ENCODE data around the gene ALDH6A1.

Gene ALDH6A1

DNA sequence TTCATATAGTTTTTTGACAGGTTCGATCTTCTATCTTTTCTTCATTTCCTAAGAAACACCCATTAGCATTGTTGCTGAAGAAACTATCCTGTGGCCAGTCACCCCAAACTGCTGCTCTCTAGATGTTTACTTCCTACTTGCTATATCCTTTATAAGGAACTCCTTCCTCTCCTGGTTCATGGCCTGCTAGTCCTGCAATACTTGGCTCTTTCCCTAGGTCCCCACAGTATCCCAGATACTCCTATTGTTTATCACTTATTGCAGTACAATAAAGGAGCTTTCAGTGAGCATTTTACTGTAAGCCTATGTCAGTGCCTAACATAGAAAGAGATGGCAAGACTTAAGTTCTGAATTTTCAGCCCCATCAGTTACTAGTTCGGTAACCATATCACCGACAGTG, 2.8 kb downstream of the ALDH6A1 start:
- Mint-ChIP-seq H3K27ac (no peak overlapping the region), H3K36me3 (ENCODE audit: insufficient read depth) (peaks cover 13% of the 10 kb centered on the region), H3K4me3 (peak overlapping the region in 1 of 2 donors; percentile 34), H3K4me1 (ENCODE audit: low read depth in 2 of 2) (peaks cover 18 to 26% of the 10 kb centered on the region in 2 donors), H3K27me3 (no peaks in the 10 kb centered on the region), H3K9me3 (no peaks in the 10 kb centered on the region)
- ATAC-seq (replicated peaks) (no peak), DNase-seq (no peak)

DNA sequence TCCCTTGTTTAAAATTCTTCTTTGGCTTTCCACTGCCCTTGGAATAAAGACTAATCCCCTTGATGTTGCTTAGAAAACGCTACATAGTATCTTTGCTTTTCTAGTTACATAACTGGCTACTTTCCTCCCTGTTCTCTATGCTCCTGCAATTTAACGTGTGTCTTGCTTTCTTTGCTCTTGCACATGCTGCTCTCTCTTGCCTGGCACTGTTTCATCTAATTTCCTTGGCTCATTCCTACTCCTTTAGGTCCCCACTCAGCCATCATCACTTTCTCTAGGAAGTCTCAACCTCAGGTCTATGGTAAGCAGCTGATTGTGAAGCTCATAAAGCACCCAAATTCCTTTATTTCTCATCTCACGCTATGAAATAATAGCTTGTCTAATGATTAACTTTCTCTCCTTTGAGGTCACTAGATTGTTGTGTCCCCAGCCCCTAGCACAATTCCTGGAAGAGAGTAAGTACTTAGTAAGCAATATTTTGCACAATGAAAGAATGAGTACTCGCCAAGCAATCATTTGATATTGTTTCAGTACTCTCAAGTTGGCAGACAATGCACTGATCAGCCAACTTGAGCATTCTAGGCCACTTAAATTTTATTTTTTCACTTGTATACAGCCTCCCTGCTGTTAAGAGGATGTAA, 3.3 kb downstream of the ALDH6A1 start:
- Mint-ChIP-seq H3K27me3 (no peaks in the 10 kb centered on the region), H3K36me3 (ENCODE audit: insufficient read depth) (peaks cover 13% of the 10 kb centered on the region), H3K9me3 (no peaks in the 10 kb centered on the region), H3K4me3 (no peak overlapping the region), H3K27ac (no peak overlapping the region), H3K4me1 (ENCODE audit: low read depth in 2 of 2) (peaks cover 17 to 26% of the 10 kb centered on the region in 2 donors)
- DNase-seq: no peak
- ATAC-seq (replicated peaks): no peak

DNA sequence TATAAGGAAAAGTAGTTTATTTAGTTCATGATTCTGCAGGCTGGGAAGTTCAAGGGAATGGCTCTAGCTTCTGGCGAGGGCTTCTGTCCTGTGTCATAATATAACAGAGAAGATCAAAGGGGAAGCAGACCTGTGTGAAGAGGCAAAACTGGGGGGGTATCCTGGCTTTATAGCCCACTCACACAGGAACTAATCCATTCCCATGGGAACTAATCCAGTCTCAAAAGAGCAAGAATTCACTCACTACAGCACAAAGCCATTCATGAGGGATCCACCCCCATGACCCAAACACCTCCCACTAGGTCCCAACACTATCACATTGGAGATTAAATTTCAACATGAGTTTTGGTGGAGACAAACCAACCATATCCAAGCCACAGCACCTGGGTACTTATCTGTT, 6.9 kb downstream of the ALDH6A1 start:
- Mint-ChIP-seq H3K27ac (no peak overlapping the region), H3K9me3 (no peaks in the 10 kb centered on the region), H3K27me3 (no peaks in the 10 kb centered on the region), H3K36me3 (ENCODE audit: insufficient read depth) (no peaks in the 10 kb centered on the region), H3K4me3 (no peak overlapping the region), H3K4me1 (ENCODE audit: low read depth in 2 of 2) (peaks cover 0 to 3% of the 10 kb centered on the region in 2 donors)
- DNase-seq (no peak), ATAC-seq (replicated peaks) (no peak)

DNA sequence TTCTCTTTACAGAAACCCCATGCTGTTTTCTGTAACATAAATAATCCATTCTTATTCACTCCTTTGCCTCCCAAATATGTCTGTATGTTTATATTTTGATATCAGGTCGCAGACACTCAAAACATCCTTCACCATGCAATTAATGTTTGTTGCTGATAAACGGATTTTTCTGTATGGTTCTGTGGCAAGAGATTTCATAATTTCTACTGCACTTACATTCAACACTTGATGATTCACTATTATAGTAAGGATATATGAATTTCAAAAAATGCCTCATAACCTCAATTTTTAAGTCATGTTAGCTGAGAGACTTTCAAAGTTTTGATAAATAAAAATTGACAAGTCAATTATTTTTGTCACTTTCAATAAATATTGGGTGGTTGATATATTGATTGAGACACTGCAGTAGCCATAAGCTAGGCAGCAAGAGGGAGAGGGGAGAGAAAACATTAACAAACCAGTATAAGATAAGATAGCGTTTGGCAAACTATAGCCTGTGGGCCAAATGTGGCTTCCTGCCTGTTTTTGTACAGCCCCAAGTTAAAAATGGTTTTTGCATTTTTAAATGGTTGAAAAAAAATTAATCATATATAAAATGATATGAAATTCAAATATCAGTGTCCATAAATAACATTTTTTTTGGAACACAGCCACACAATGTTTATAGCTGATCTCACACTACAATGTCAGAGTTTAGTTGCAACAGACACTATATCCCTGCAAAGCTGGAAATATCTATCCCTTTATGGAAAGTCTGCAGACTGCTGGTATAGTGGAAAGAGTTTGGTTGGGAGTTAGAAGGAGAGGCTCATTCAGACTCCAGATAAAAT, 18.3 kb downstream of the ALDH6A1 start:
- H3K27me3 Mint-ChIP-seq: no peaks in the 10 kb centered on the region

DNA sequence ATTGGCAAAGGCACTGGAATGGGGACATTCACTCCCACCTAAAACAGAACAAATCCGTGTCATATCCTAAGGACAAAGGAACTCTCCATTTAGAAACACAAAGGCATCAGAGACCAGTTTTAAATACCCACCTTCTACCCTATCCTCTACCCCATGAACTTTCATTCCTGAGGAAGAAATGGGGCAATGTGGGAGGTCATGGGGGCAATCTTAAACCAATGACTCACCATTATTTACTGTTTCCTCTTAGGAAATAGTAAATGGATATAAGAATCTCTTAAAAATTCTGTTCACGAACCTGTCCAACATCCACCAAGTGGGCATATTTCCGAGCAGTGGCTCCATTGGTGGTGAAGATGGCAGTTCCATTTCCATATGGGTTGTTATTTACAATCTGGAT, 19.4 kb downstream of the ALDH6A1 start:
- H3K27ac Mint-ChIP-seq: no peak overlapping the region
- no peak for ATAC-seq (replicated peaks)
- DNase-seq: no peak
- H3K36me3 Mint-ChIP-seq (ENCODE audit: insufficient read depth): peaks cover 47% of the 10 kb centered on the region
- no peaks in the 10 kb centered on the region for H3K9me3 Mint-ChIP-seq
- no peaks in the 10 kb centered on the region for H3K27me3 Mint-ChIP-seq
- no peak overlapping the region for H3K4me3 Mint-ChIP-seq
- H3K4me1 Mint-ChIP-seq (ENCODE audit: low read depth in 2 of 2): no peaks in the 10 kb centered on the region

More for the DNA sequence above, 18.3 kb downstream of the ALDH6A1 start:
- Mint-ChIP-seq H3K36me3 (ENCODE audit: insufficient read depth) (peaks cover 43% of the 10 kb centered on the region), H3K27ac (no peak overlapping the region), H3K4me3 (no peak overlapping the region), H3K9me3 (no peaks in the 10 kb centered on the region), H3K4me1 (ENCODE audit: low read depth in 2 of 2) (no peaks in the 10 kb centered on the region)
- ATAC-seq (replicated peaks) (no peak), DNase-seq (no peak)

DNA sequence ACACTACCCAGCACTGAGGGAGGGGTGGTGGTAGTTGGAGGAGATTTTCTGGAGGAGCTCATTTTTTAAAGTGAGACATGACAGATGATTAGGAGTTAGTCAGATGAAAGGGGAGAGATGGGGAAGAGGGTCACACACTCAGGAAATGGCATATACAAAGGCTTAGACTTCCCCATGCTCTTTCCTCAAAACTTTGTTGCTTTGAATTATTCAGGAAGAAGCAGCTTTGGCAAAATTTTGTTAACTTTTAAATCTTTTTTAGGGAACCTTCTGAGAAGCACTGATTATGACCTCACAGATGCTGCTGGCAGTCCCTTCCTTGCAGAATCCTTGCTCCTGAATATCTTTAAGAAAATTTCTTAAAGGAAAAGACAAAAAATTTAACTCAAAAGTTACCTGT, 19.8 kb downstream of the ALDH6A1 start:
- Mint-ChIP-seq H3K4me1 (ENCODE audit: low read depth in 2 of 2) (no peaks in the 10 kb centered on the region), H3K27me3 (no peaks in the 10 kb centered on the region), H3K36me3 (ENCODE audit: insufficient read depth) (peaks cover 48% of the 10 kb centered on the region), H3K27ac (peak overlapping the region in 1 of 2 donors; percentile 13), H3K4me3 (no peak overlapping the region), H3K9me3 (no peaks in the 10 kb centered on the region)
- ATAC-seq (replicated peaks) (no peak), DNase-seq (no peak)

DNA sequence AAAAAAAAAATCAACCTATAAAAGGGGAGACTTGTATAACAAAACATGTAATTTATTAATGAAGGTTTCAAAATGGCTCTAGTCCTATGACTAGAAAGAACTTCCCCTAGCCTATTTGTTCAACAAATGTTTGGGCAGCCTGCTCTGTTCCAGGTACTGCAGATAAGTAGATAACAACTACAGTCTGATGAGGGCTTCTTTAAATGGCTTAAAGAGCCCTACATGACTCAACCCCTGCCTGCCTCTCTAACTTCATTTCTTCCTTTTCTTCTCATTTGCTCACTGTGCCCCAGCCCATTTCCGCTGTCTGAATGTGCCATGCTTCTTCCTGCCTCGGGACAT, 21.5 kb downstream of the ALDH6A1 start:
- peaks cover 54% of the 10 kb centered on the region for H3K36me3 Mint-ChIP-seq (ENCODE audit: insufficient read depth)
- peak overlapping the region in 1 of 2 donors; percentile 27 for H3K27ac Mint-ChIP-seq
- ATAC-seq (replicated peaks) (no peak), DNase-seq (no peak)
- no peaks in the 10 kb centered on the region for H3K27me3 Mint-ChIP-seq
- no peaks in the 10 kb centered on the region for H3K9me3 Mint-ChIP-seq
- H3K4me1 Mint-ChIP-seq (ENCODE audit: low read depth in 2 of 2): no peaks in the 10 kb centered on the region
- no peak overlapping the region for H3K4me3 Mint-ChIP-seq

DNA sequence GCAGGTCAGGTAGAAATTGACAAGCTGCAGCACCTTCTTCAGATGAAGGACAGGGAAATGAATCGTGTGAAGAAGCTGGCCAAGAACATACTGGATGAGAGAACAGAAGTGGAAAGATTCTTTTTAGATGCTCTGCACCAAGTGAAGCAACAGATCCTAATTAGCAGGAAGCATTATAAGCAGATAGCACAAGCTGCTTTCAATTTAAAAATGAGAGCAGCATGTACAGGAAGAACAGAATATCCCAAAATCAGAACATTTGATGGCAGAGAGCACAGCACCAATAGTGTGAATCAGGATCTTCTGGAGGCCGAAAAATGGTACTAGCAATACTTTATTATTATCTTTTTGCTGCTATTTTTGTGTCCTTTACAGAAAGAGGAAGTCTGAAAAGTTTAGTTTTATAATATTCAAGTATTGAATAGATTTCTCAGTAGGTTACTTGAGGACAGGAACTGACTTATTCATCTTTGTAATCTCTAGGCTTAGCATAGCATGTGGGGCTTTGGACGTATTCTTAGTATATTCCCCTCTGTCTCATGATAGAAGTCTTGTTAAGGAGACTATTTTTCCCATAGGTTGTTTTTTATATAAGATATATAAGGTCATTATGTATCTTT, 34.3 kb downstream of the ALDH6A1 start:
- Mint-ChIP-seq H3K27me3 (no peaks in the 10 kb centered on the region), H3K27ac (peak overlapping the region in 1 of 2 donors; percentile 1), H3K9me3 (no peaks in the 10 kb centered on the region), H3K4me1 (ENCODE audit: low read depth in 2 of 2) (no peaks in the 10 kb centered on the region), H3K36me3 (ENCODE audit: insufficient read depth) (peaks cover 2% of the 10 kb centered on the region), H3K4me3 (no peak overlapping the region)
- DNase-seq (no peak), ATAC-seq (replicated peaks) (no peak)

DNA sequence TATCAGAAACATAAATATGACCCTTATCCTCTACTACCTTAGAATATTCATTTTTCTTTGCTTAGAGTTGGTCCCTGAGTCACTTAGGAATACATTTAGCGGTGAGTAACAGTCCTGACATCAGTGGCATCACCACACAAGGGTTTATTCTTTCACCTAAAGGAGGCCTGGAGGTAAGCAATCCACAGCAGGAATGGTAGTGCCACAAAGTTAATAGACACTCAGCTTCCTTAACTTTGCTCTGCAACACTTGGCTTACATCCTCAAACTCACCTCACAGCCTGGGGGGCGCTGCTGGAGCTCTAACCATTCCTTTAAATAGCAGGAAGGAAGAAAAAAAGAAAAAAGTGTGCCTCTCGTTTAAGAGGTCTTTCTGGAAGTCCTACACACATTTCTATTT, 36.0 kb downstream of the ALDH6A1 start:
- H3K27ac Mint-ChIP-seq: peak overlapping the region in 1 of 2 donors; percentile 25
- DNase-seq: no peak
- no peak overlapping the region for H3K4me3 Mint-ChIP-seq

DNA sequence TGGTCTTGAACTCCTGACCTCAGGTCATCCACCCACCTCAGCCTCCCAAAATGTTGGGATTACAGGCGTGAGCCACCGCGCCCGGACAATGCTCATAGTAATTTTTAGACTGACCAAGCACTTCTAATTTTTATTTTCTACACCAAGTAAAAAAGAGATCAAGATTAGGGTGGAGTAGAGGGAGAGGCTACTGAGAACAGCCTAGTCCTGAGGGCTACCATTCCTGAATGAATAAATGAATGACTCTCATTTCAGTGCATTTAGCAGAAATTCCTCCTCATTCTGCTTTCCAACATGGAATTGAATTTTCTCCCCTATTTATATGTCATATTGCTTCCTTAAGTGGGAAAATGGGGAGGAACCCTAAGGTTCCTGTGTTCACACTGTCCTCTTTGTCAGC, 38.7 kb downstream of the ALDH6A1 start:
- DNase-seq (no peak), ATAC-seq (replicated peaks) (no peak)
- H3K9me3 Mint-ChIP-seq: no peaks in the 10 kb centered on the region
- H3K36me3 Mint-ChIP-seq (ENCODE audit: insufficient read depth): no peaks in the 10 kb centered on the region
- H3K27me3 Mint-ChIP-seq: no peaks in the 10 kb centered on the region
- H3K27ac Mint-ChIP-seq: no peak overlapping the region
- no peak overlapping the region for H3K4me3 Mint-ChIP-seq
- H3K4me1 Mint-ChIP-seq (ENCODE audit: low read depth in 2 of 2): no peaks in the 10 kb centered on the region

More for the DNA sequence above, 36.0 kb downstream of the ALDH6A1 start:
- Mint-ChIP-seq H3K36me3 (ENCODE audit: insufficient read depth) (no peaks in the 10 kb centered on the region), H3K9me3 (no peaks in the 10 kb centered on the region), H3K27me3 (no peaks in the 10 kb centered on the region), H3K4me1 (ENCODE audit: low read depth in 2 of 2) (no peaks in the 10 kb centered on the region)
- no peak for ATAC-seq (replicated peaks)

DNA sequence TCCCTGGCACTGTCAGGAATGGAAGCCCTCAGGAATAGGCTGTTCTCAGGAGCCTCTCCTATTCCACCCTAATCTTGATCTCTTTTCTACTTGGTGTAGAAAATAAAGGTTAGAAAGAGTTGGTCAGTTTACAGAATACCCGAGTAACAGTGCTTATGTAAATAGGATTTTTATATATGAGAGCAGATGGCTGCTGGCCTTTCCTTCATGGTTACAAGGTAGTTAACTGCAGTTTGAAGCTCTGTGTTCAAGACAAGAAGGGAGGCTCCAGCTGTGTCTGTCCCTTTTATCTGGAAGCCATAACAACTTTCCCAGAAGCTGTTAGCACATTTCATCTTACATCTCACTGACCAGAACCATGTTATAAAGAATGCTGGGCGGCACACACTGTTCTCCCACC, 42.0 kb downstream of the ALDH6A1 start:
- ATAC-seq (replicated peaks): no peak
- H3K27me3 Mint-ChIP-seq: no peaks in the 10 kb centered on the region
- no peak for DNase-seq
- H3K9me3 Mint-ChIP-seq: no peaks in the 10 kb centered on the region
- no peak overlapping the region for H3K4me3 Mint-ChIP-seq
- H3K36me3 Mint-ChIP-seq (ENCODE audit: insufficient read depth): no peaks in the 10 kb centered on the region
- peak overlapping the region in 1 of 2 donors; percentile 68 for H3K27ac Mint-ChIP-seq
- H3K4me1 Mint-ChIP-seq (ENCODE audit: low read depth in 2 of 2): no peaks in the 10 kb centered on the region

DNA sequence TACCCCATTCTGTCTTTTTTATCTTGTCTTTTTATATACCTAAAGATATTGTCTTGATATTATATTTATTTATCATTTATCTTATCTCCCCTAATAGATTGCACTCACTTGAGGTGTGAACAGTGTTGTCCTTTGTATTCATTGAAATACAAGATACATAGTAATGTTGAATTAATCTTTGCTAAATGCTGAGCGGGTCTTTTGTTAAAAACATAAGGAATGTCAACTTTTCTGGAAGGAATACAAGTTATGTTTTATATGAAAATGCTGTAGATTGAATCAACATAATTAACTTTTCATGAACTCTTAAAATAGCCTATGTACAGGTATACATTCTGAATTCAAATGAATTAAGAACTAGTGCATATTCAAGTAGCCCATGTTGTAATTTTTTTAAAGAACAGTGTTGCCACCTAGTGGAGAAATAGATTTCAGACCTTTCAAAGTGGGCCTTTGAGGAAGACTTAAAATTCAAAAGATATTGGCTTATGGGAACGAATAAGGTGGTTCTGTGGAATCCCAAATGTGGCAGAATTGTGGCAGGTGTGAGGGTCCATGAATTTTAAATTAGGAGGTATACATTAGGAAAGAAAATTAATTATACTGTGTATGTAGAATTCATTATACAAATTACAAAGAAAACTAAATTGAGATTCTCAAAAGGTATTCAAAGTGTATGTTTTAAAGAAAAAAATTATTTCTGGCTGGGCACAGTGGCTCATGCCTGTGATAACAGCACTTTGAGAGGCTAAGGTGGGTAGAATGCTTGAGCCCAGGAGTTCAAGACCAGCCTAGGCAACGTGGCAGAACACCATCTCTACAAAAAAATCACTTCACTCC, 46.0 kb downstream of the ALDH6A1 start:
- Mint-ChIP-seq H3K36me3 (ENCODE audit: insufficient read depth) (no peaks in the 10 kb centered on the region), H3K4me3 (no peak overlapping the region), H3K27me3 (no peaks in the 10 kb centered on the region), H3K9me3 (no peaks in the 10 kb centered on the region), H3K4me1 (ENCODE audit: low read depth in 2 of 2) (no peaks in the 10 kb centered on the region), H3K27ac (no peak overlapping the region)
- ATAC-seq (replicated peaks) (peak; percentile 49), DNase-seq (peak in 2 of 3 experiments; percentile 20 to 33)

DNA sequence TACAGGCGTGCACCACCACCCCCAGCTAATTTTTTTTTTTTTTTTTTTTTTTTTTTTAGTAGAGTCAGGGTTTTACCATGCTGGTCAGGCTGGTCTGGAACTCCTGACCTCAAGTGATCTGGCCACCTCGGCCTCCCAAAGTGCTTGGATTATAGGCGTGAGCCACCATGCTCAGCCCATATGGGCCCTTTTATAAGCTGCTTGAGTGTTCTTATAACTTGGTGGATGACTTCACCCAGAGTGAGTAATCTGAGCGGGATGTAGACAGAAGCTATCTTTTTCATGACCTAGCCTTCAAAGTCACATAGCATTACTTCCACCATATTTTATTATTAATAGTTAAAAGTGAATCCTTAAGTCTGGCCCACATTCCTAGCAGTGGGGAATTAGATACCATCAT, 48.7 kb downstream of the ALDH6A1 start:
- no peak for ATAC-seq (replicated peaks)
- H3K4me1 Mint-ChIP-seq (ENCODE audit: low read depth in 2 of 2): no peaks in the 10 kb centered on the region
- no peaks in the 10 kb centered on the region for H3K9me3 Mint-ChIP-seq
- no peak overlapping the region for H3K27ac Mint-ChIP-seq
- H3K36me3 Mint-ChIP-seq (ENCODE audit: insufficient read depth): no peaks in the 10 kb centered on the region
- no peaks in the 10 kb centered on the region for H3K27me3 Mint-ChIP-seq
- no peak for DNase-seq
- no peak overlapping the region for H3K4me3 Mint-ChIP-seq
